CD14-positive monocyte (primary cell): ENCODE results near the gene KCNT2. TPM values are rescaled to one million over a fixed set of nuclear protein-coding genes. Genes with fewer than 3 reads are reported as not detected.

ENCODE experiments used
- DNase-seq, 3 donors: peaks; one replicate each; pipeline ENCODE4 v3.0.0-alpha.2; 2011 to 2022
- H2AFZ ChIP-seq: 2 replicates; pipeline ENCODE4 v1.6.0; 2012; ENCODE audit warnings: mild to moderate bottlenecking, low read depth, low read length, inconsistent platforms; ENCODE audit not compliant: insufficient read depth, poor library complexity, severe bottlenecking
- H3K27ac ChIP-seq, 2 donors: 1 replicate in 1 of 2; 2 replicates in 1 of 2; pipeline ENCODE4 v1.5.1; 2012 to 2013; ENCODE audit warnings: low read length in 2 of 2, control low read depth in 1 of 2, inconsistent platforms in 1 of 2, low read depth in 1 of 2, mild to moderate bottlenecking in 1 of 2
- H3K27me3 ChIP-seq, 2 donors: one replicate each; pipeline versions ENCODE4 v1.6.0 to v1.6.1; 2011 to 2013; ENCODE audit warnings: low read length in 2 of 2; ENCODE audit not compliant: control insufficient read depth in 2 of 2, insufficient read depth in 2 of 2
- H3K36me3 ChIP-seq, 2 donors: replicated peaks in 1 of 2; 1 replicate in 1 of 2; 2 replicates in 1 of 2; pipeline versions ENCODE4 v1.5.1 to v1.6.1; 2012 to 2013; ENCODE audit warnings: low read length in 2 of 2, control low read depth in 1 of 2, inconsistent platforms in 1 of 2, mild to moderate bottlenecking in 1 of 2; ENCODE audit not compliant: insufficient read depth in 2 of 2, control insufficient read depth in 1 of 2
- H3K4me1 ChIP-seq, 2 donors: 1 replicate in 1 of 2; 2 replicates in 1 of 2; pipeline versions ENCODE4 v1.5.1 to v1.6.1; 2012 to 2013; ENCODE audit warnings: low read length in 2 of 2, control low read depth in 1 of 2, inconsistent platforms in 1 of 2, mild to moderate bottlenecking in 1 of 2, moderate library complexity in 1 of 2; ENCODE audit not compliant: insufficient read depth in 2 of 2, control insufficient read depth in 1 of 2
- H3K4me2 ChIP-seq: replicated peaks from 2 replicates; pipeline ENCODE3; 2012; ENCODE audit warnings: low read length, moderate library complexity, mild to moderate bottlenecking; ENCODE audit not compliant: poor library complexity, severe bottlenecking; ENCODE audit errors: extremely low read depth
- H3K4me3 ChIP-seq, 3 experiments: fragments of 200-600 bp in 1 of 3; sonication (generic) in 1 of 3; replicated peaks in 1 of 3; 1 replicate in 2 of 3; 2 replicates in 1 of 3; pipeline ENCODE4 v1.5.1; 2011 to 2013; ENCODE audit warnings: low read length in 3 of 3, mild to moderate bottlenecking in 3 of 3, control low read depth in 2 of 3, low read depth in 2 of 3, inconsistent platforms in 1 of 3, moderate library complexity in 1 of 3
- H3K79me2 ChIP-seq: 2 replicates; pipeline ENCODE4 v1.6.0; 2012; ENCODE audit warnings: mild to moderate bottlenecking, control low read depth, inconsistent platforms, low read length, moderate library complexity; ENCODE audit not compliant: insufficient read depth
- H3K9ac ChIP-seq: 2 replicates; pipeline ENCODE4 v1.6.0; 2017; ENCODE audit warnings: low read length, mild to moderate bottlenecking; ENCODE audit not compliant: insufficient read depth, poor library complexity, severe bottlenecking
- H3K9me3 ChIP-seq, 2 donors: replicated peaks in 1 of 2; 1 replicate in 1 of 2; 2 replicates in 1 of 2; pipeline versions ENCODE4 v1.5.1 to v1.6.1; 2012 to 2013; ENCODE audit warnings: low read length in 2 of 2, control low read depth in 1 of 2; ENCODE audit not compliant: control insufficient read depth in 1 of 2, insufficient read depth in 1 of 2
- H4K20me1 ChIP-seq: 2 replicates; pipeline ENCODE4 v1.6.0; 2012; ENCODE audit warnings: mild to moderate bottlenecking, low read length, control low read depth, moderate library complexity; ENCODE audit not compliant: insufficient read depth
- H3K27ac Mint-ChIP-seq, 7 donors: one replicate each; pipeline ENCODE4 v1.8.0; 2020; ENCODE audit warnings: mild to moderate bottlenecking in 7 of 7, mixed read lengths in 7 of 7, moderate library complexity in 6 of 7, inconsistent platforms in 2 of 7
- H3K27me3 Mint-ChIP-seq, 3 donors: one replicate each; pipeline ENCODE4 v1.8.0; 2021 to 2022; ENCODE audit warnings: low read depth in 3 of 3, mild to moderate bottlenecking in 3 of 3, mixed read lengths in 3 of 3, moderate library complexity in 3 of 3, inconsistent platforms in 1 of 3
- H3K36me3 Mint-ChIP-seq, 2 donors: one replicate each; pipeline ENCODE4 v1.8.0; 2020; ENCODE audit warnings: mixed read lengths in 2 of 2, inconsistent platforms in 1 of 2, mild to moderate bottlenecking in 1 of 2
- H3K4me1 Mint-ChIP-seq: one replicate; pipeline ENCODE4 v1.8.0; 2020; ENCODE audit warnings: mild to moderate bottlenecking, mixed read lengths
- H3K4me3 Mint-ChIP-seq, 2 donors: one replicate each; pipeline ENCODE4 v1.8.0; 2020; ENCODE audit warnings: mild to moderate bottlenecking in 2 of 2, mixed read lengths in 2 of 2, moderate library complexity in 1 of 2
- H3K9me3 Mint-ChIP-seq, 7 donors: one replicate each; pipeline ENCODE4 v1.8.0; 2020 to 2022; ENCODE audit warnings: mixed read lengths in 7 of 7, mild to moderate bottlenecking in 6 of 7, moderate library complexity in 6 of 7, inconsistent platforms in 2 of 7
- CTCF ChIP-seq: fragments of 200-600 bp; IDR thresholded peaks from one replicate; pipeline ENCODE4 v1.8.0; 2022; ENCODE audit warnings: antibody characterized with exemption, mild to moderate bottlenecking
- WGBS: methylation state at CpG from one replicate; pipeline ENCODE4 v1.1.5; 2013; ENCODE audit warnings: missing lambda C conversion rate; ENCODE audit not compliant: insufficient coverage; 5-methylcytosine and 5-hydroxymethylcytosine counted together
- intact Hi-C, 2 donors: fragments of 100-400 bp; cut with micrococcal nuclease; formaldehyde crosslinking; loops; one replicate each; pipeline versions ENCODE4 v1.15.0 to v1.15.1; 2023
- polyA plus RNA-seq, 3 donors: library from polyadenylated mRNA; depleted of rRNA in 1 of 3; unstranded in 2 of 3; stranded (reverse) in 1 of 3; fragments of 300-500 nt in 2 of 3; fragments of >200 nt in 1 of 3; fragmentation: Illumina TruSeq in 2 of 3; gene quantifications; 1 replicate in 2 of 3; 2 replicates in 1 of 3; pipeline ENCODE4 v1.2.3, GENCODE V29; 2012 to 2021

KCNT2 gene
- polyA plus RNA-seq, 3 donors: not detected

DNA sequence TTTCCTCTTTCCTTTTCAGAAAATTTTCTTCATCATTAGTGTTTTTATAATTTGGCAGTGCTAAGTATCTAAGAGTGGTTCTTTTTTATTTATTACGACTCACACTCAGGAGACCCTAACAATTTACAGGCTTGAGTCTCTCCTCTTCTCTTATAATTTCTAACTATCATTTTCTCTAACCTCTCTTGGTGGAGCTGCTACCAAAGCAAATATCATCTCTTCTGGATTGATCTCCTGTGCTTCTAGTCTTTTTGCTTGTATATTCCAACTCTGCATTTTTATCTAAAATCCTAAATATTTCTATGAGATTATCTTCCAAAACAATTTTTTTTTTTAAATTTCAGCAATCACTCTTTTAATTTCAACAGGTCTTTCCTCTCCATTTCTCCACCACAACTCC is 250.3 kb downstream of the KCNT2 start:
- H3K4me1 Mint-ChIP-seq: no peaks in the 10 kb centered on the region
- Histone ChIP-seq H3K36me3 (no peaks in the 10 kb centered on the region), H3K9me3 (no peaks in the 10 kb centered on the region), H2AFZ (no peak overlapping the region), H3K9ac (no peak overlapping the region), H3K4me3 (no peak overlapping the region), H4K20me1 (no peaks in the 10 kb centered on the region), H3K4me2 (no peak overlapping the region), H3K79me2 (no peaks in the 10 kb centered on the region), H3K27ac (no peak overlapping the region), H3K27me3 (no peaks in the 10 kb centered on the region), H3K4me1 (no peaks in the 10 kb centered on the region)
- H3K27ac Mint-ChIP-seq: no peak overlapping the region
- no peaks in the 10 kb centered on the region for H3K36me3 Mint-ChIP-seq
- no peaks in the 10 kb centered on the region for H3K9me3 Mint-ChIP-seq
- no peaks in the 10 kb centered on the region for H3K27me3 Mint-ChIP-seq
- intact Hi-C loops: no loop called here
- H3K4me3 Mint-ChIP-seq: no peak overlapping the region
- no peak for DNase-seq
- WGBS: no CpG with 5 or more reads among the region's 1 CpG
- TF ChIP-seq CTCF: no peak

- no peaks in the 10 kb centered on the region for H3K79me2 ChIP-seq
- no CpG with 5 or more reads among the region's 3 CpGs for WGBS
- H3K9me3 ChIP-seq: no peaks in the 10 kb centered on the region
- no peaks in the 10 kb centered on the region for H3K4me1 ChIP-seq
- H3K36me3 ChIP-seq: no peaks in the 10 kb centered on the region
- no peaks in the 10 kb centered on the region for H3K27me3 ChIP-seq
- H3K27ac ChIP-seq: no peak overlapping the region
- Mint-ChIP-seq H3K9me3 (peaks cover 0 to 2% (median 0%) of the 10 kb centered on the region in 7 donors), H3K4me1 (no peaks in the 10 kb centered on the region), H3K4me3 (no peak overlapping the region), H3K36me3 (no peaks in the 10 kb centered on the region), H3K27ac (no peak overlapping the region), H3K27me3 (no peaks in the 10 kb centered on the region)
- H3K4me3 ChIP-seq: no peak overlapping the region
- no peak for TF ChIP-seq CTCF
- no peak for DNase-seq
- H3K9ac ChIP-seq: no peak overlapping the region
- no peak overlapping the region for H2AFZ ChIP-seq
- H4K20me1 ChIP-seq: no peaks in the 10 kb centered on the region
- intact Hi-C loops: no loop called here
- H3K4me2 ChIP-seq: no peak overlapping the region
Observed at GRCh38 chr1:196355206-196355786, 252.9 kb downstream of the KCNT2 start.
